ENCODE data around the gene ANO3. TPM values are rescaled to one million over a fixed set of nuclear protein-coding genes. Genes with fewer than 3 reads are reported as not detected.
A peak's percentile ranks its signal among the peaks of the same experiment; 100 is the strongest.

The ANO3 gene
- total and polyA plus RNA-seq, 2 of the 8 experiments (the other 6 are each of a cell fraction or from before 2014, with no cell fraction given): not detected

DNA sequence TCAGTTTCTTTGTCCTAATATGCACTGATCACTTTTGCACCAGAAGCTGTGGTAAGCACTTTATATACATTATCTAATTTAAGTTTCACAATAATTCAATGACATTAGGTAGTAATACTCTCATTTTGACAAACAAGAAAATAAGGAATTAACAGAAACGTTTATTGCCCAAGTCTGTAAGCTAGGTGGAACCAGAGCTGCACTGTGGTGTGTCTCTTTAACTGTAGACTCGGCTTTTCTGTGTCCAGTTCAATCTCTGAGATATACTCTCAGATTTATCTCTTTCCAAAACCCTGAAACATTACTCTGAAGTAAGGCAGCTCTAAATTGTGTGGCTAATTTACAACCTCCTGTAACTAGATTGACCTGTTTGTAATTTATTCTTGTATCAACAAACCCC is 139.1 kb downstream of the ANO3 start:
- WGBS, 2 experiments (ENCODE audit: extremely low coverage in 1 of 2, insufficient coverage in 1 of 2, insufficient read length in 1 of 2, insufficient replicate concordance in 2 of 2, low coverage in 1 of 2, low lambda C conversion rate in 2 of 2, missing lambda C conversion rate in 1 of 2): 84% methylated on average over 2 of the region's 2 CpGs; no CpG with 5 or more reads in 1 of the 2 experiments

More for the DNA sequence above, 139.1 kb downstream of the ANO3 start:
- FAIRE-seq: no peak
- H3K79me2 ChIP-seq (ENCODE audit: control insufficient read depth in 1 of 2, insufficient read depth in 2 of 2, low read length in 2 of 2): no peaks in the 10 kb centered on the region
- no peak overlapping the region for H2BK12ac ChIP-seq (ENCODE audit: low read depth, low read length)
- no peaks in the 10 kb centered on the region for H3K9me3 ChIP-seq (ENCODE audit: insufficient read depth in 2 of 2, low read depth in 1 of 2, low read length in 1 of 2)
- H3K27ac ChIP-seq (ENCODE audit: low read depth, low read length): no peak overlapping the region
- H2BK5ac ChIP-seq (ENCODE audit: low read depth, low read length): no peak overlapping the region
- H4K8ac ChIP-seq (ENCODE audit: extremely low read depth, insufficient read depth, low read length): no peak overlapping the region
- H4K5ac ChIP-seq (ENCODE audit: insufficient read length, low read depth, low read length): no peak overlapping the region
- no peaks in the 10 kb centered on the region for H3K27me3 ChIP-seq (replicated peaks in 1 of 4; ENCODE audit: control insufficient read depth in 3 of 4, extremely low read depth in 1 of 4, insufficient read depth in 3 of 4, low read length in 3 of 4)
- no peak overlapping the region for H2AK5ac ChIP-seq (ENCODE audit: low read depth, low read length)
- ChIA-PET POLR2A (ENCODE audit: partially characterized antibody) (interaction anchor here (0.6 kb wide), 1 partner anchor 76 kb away, joined by 3 read pairs; no protein-coding TSS in a partner anchor), CTCF (ENCODE audit: partially characterized antibody) (interaction anchor here (1.1 kb wide), 1 partner anchor 154 kb away, joined by 3 read pairs; no protein-coding TSS in a partner anchor)
- H2BK120ac ChIP-seq (replicated peaks; ENCODE audit: low read depth, low read length): no peak overlapping the region
- no peak overlapping the region for H3K18ac ChIP-seq (ENCODE audit: extremely low read depth, low read length)
- H3K36me3 ChIP-seq (ENCODE audit: control insufficient read depth in 2 of 4, insufficient read depth in 4 of 4, low read length in 3 of 4): no peaks in the 10 kb centered on the region
- H3K9ac ChIP-seq (replicated peaks in 1 of 4; ENCODE audit: extremely low read depth in 1 of 4, low read depth in 3 of 4, low read length in 3 of 4): no peak overlapping the region
- no peak overlapping the region for H4K91ac ChIP-seq (replicated peaks; ENCODE audit: insufficient read length, low read length)
- no peak overlapping the region for H3K4me3 ChIP-seq (ENCODE audit: extremely low read depth in 1 of 4, insufficient read depth in 2 of 4, low read depth in 3 of 4, low read length in 4 of 4)
- no peak overlapping the region for H3K14ac ChIP-seq (ENCODE audit: insufficient read length)
- H3K56ac ChIP-seq (replicated peaks; ENCODE audit: insufficient read length, low read depth, low read length): no peak overlapping the region
- H3K23ac ChIP-seq (ENCODE audit: insufficient read length): no peak overlapping the region
- no peaks in the 10 kb centered on the region for H3K79me1 ChIP-seq (ENCODE audit: low read depth, low read length)
- H2AFZ ChIP-seq (ENCODE audit: low read length): no peak overlapping the region
- no peak overlapping the region for H2BK15ac ChIP-seq (ENCODE audit: low read length)
- DNase-seq (ENCODE audit: low read depth in 1 of 2, low spot score in 2 of 2): no peak
- H2BK20ac ChIP-seq (ENCODE audit: low read length): no peak overlapping the region
- no peak overlapping the region for H3K4ac ChIP-seq (replicated peaks; ENCODE audit: insufficient read length, low read depth, low read length)
- no peaks in the 10 kb centered on the region for H3K4me1 ChIP-seq (replicated peaks in 1 of 4; ENCODE audit: control insufficient read depth in 3 of 4, insufficient read depth in 4 of 4, low read length in 3 of 4)
- no peak overlapping the region for H3K4me2 ChIP-seq (ENCODE audit: insufficient read depth in 1 of 2, low read depth in 2 of 2, low read length in 2 of 2)
- no peaks in the 10 kb centered on the region for H3K23me2 ChIP-seq (ENCODE audit: low read depth, low read length)
- H4K20me1 ChIP-seq (replicated peaks in 1 of 2; ENCODE audit: control insufficient read depth in 1 of 2, insufficient read depth in 2 of 2, low read length in 2 of 2): no peaks in the 10 kb centered on the region
- TF ChIP-seq HDAC2 (IDR thresholded peaks at IDR 0.05; ENCODE audit: borderline replicate concordance in 1 of 2, low read depth in 2 of 2, low read length in 2 of 2) (no peak), RAD21 (IDR thresholded peaks at IDR 0.05 in 1 of 2, conservative IDR thresholded peaks at IDR 0.05 in 1 of 2; ENCODE audit: low read depth in 2 of 2, low read length in 2 of 2) (peak in 1 of 2 experiments; percentile 8; a peak in 1 of 4 replicates)
